DND-41 (cell line): ENCODE data around the gene TARDBP.

Source experiments
- ATAC-seq: fragments of 200-7000 bp; cut with Tn5 transposase; 3 replicates; pipeline ENCODE4 v1.9.1; 2021; ENCODE audit warnings: low read depth; ENCODE audit not compliant: insufficient read depth
- DNase-seq: peaks from one replicate; pipeline ENCODE4 v3.0.0-alpha.2; 2020
- H2AFZ ChIP-seq: 2 replicates; pipeline ENCODE4 v1.6.0; 2012; ENCODE audit warnings: low read depth, low read length
- H3K27ac ChIP-seq: 2 replicates; pipeline ENCODE4 v1.5.1; 2012; ENCODE audit warnings: low read length, inconsistent platforms
- H3K27me3 ChIP-seq: fragments of 200-600 bp; sonication (generic); 2 replicates; pipeline ENCODE4 v1.6.0; 2012; ENCODE audit warnings: low read length, mild to moderate bottlenecking, inconsistent platforms; ENCODE audit not compliant: insufficient read depth, poor library complexity
- H3K36me3 ChIP-seq: 2 replicates; pipeline ENCODE4 v1.5.1; 2012; ENCODE audit warnings: low read length, inconsistent platforms; ENCODE audit not compliant: insufficient read depth
- H3K4me1 ChIP-seq: 2 replicates; pipeline ENCODE4 v1.5.1; 2012; ENCODE audit warnings: mild to moderate bottlenecking, low read length; ENCODE audit not compliant: insufficient read depth
- H3K4me2 ChIP-seq: 2 replicates; pipeline ENCODE4 v1.6.0; 2012; ENCODE audit warnings: mild to moderate bottlenecking, moderate library complexity, low read length, inconsistent platforms; ENCODE audit not compliant: insufficient read depth
- H3K4me3 ChIP-seq, 2 experiments: fragments of 200-600 bp in 1 of 2; shearing (Covaris generic) in 1 of 2; 2 replicates each; pipeline ENCODE4 v1.5.1; 2012 to 2016; ENCODE audit warnings: inconsistent platforms in 2 of 2, low read length in 2 of 2, mild to moderate bottlenecking in 2 of 2, low read depth in 1 of 2, moderate library complexity in 1 of 2
- H3K79me2 ChIP-seq: 2 replicates; pipeline ENCODE4 v1.6.0; 2012; ENCODE audit warnings: low read length, inconsistent platforms; ENCODE audit not compliant: insufficient read depth
- H3K9ac ChIP-seq: 2 replicates; pipeline ENCODE4 v1.6.0; 2012; ENCODE audit warnings: low read depth, mild to moderate bottlenecking, inconsistent platforms, low read length, moderate library complexity
- H3K9me3 ChIP-seq: 2 replicates; pipeline ENCODE4 v1.5.1; 2012; ENCODE audit warnings: low read length, moderate library complexity, mild to moderate bottlenecking, inconsistent platforms; ENCODE audit not compliant: insufficient read depth, severe bottlenecking
- H4K20me1 ChIP-seq: 2 replicates; pipeline ENCODE4 v1.6.0; 2012; ENCODE audit warnings: low read length; ENCODE audit not compliant: insufficient read depth
- EZH2 ChIP-seq: IDR thresholded peaks from 3 replicates; pipeline ENCODE4 v1.6.1; 2012; ENCODE audit warnings: borderline replicate concordance, low read depth, mild to moderate bottlenecking, moderate library complexity, low read length, inconsistent platforms; ENCODE audit not compliant: severe bottlenecking
- TF ChIP-seq, protein P1 (sequence below): IDR thresholded peaks from 2 replicates; pipeline ENCODE4 v1.5.1; 2012; ENCODE audit warnings: borderline replicate concordance, low read length, moderate library complexity, mild to moderate bottlenecking; ENCODE audit not compliant: poor library complexity, severe bottlenecking; ENCODE audit errors: extremely low read depth

The TARDBP gene

DNA sequence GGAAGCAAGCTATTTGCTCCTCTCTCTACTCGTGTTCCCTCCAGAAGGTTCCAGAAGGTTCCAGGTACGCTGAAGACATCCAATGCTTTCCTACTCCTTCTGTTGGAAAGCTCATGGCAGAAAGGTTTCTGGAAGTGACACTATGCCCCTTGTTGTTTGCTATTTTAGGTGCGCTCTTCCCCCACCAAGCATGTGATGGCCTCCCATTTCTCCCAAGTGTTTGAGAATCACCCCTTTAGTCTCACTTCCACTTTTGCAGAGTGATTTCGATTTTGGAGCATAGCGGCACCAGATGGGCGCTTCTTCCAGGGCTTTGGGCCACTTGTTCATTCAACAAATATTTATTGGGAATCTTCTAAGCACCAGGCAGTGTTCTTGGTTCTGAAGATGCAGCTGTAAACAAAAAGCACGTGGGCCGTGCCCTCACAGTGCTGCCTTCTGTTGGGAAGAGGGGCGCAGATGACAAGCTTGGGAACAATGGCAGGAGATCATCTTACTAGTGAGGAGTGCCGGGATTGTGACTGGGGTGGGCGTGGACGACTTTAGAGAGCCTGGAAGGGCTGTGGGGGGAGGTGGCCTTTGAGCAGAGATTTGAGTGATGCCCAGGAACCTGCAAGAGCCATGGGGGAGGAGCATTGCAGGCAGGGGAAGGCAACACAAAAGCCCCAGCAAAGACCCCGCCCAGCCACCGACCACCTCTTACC, 43.0 kb upstream of the TARDBP start:
- no peaks in the 10 kb centered on the region for H3K27me3 ChIP-seq
- H3K27ac ChIP-seq: no peak overlapping the region
- DNase-seq (no peak), ATAC-seq (no peak)
- H3K9me3 ChIP-seq: no peaks in the 10 kb centered on the region
- H3K4me3 ChIP-seq: no peak overlapping the region
- H3K9ac ChIP-seq: no peak overlapping the region
- no peaks in the 10 kb centered on the region for H3K79me2 ChIP-seq
- no peaks in the 10 kb centered on the region for H3K36me3 ChIP-seq
- H4K20me1 ChIP-seq: no peaks in the 10 kb centered on the region
- H3K4me2 ChIP-seq: no peak overlapping the region
- no peak for TF ChIP-seq EZH2
- TF ChIP-seq, protein P1, sequence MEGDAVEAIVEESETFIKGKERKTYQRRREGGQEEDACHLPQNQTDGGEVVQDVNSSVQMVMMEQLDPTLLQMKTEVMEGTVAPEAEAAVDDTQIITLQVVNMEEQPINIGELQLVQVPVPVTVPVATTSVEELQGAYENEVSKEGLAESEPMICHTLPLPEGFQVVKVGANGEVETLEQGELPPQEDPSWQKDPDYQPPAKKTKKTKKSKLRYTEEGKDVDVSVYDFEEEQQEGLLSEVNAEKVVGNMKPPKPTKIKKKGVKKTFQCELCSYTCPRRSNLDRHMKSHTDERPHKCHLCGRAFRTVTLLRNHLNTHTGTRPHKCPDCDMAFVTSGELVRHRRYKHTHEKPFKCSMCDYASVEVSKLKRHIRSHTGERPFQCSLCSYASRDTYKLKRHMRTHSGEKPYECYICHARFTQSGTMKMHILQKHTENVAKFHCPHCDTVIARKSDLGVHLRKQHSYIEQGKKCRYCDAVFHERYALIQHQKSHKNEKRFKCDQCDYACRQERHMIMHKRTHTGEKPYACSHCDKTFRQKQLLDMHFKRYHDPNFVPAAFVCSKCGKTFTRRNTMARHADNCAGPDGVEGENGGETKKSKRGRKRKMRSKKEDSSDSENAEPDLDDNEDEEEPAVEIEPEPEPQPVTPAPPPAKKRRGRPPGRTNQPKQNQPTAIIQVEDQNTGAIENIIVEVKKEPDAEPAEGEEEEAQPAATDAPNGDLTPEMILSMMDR: no peak
- H3K4me1 ChIP-seq: no peaks in the 10 kb centered on the region
- no peak overlapping the region for H2AFZ ChIP-seq

DNA sequence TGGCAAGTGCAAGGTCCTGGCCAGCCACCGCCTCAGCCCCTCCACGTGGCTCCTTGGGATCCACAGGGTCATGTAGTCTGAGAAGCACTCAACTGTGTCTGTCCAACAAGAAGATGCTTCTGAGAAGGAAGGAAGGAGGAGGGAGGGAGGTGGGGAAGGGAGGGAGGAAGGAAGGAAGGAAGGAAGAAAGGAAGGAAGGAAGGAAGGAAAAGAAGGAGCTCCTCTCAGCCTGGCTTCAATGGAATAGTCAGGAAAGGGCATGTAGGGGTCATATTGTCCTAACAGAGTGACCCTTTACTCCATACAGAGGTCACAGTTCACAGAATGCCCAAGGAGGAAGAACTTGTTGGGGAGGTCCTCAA, 42.5 kb upstream of the TARDBP start:
- Histone ChIP-seq H2AFZ (no peak overlapping the region), H3K27ac (no peak overlapping the region), H4K20me1 (no peaks in the 10 kb centered on the region), H3K9me3 (no peaks in the 10 kb centered on the region), H3K4me2 (no peak overlapping the region), H3K36me3 (no peaks in the 10 kb centered on the region), H3K27me3 (no peaks in the 10 kb centered on the region), H3K4me1 (no peaks in the 10 kb centered on the region), H3K4me3 (no peak overlapping the region), H3K79me2 (no peaks in the 10 kb centered on the region), H3K9ac (no peak overlapping the region)
- ATAC-seq: no peak
- no peak for DNase-seq
- TF ChIP-seq EZH2: no peak
- TF ChIP-seq, protein P1: no peak

DNA sequence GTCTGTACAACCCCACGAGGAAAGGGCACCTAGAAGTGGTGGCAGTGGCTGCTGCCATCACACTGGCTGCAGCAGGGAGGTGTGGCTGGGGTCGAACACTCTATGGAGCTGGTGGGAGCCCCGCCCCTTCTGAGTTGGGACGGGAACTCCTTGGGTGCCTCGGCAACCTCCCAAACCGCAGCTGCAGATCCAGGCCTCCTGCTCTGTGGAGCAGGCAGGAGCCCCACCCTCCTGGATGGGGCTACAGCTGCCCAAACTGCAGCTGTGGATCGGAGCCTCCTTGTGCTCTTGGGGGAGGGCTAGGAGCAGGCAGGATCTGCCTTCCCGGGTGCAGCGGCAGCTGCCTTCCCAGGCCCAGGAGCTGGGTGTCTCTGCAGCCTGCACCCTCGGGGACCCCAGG, 38.9 kb upstream of the TARDBP start:
- Histone ChIP-seq H3K4me2 (no peak overlapping the region), H3K9me3 (no peaks in the 10 kb centered on the region), H3K79me2 (no peaks in the 10 kb centered on the region), H3K9ac (no peak overlapping the region), H3K27ac (no peak overlapping the region), H2AFZ (no peak overlapping the region), H3K36me3 (no peaks in the 10 kb centered on the region), H3K4me3 (no peak overlapping the region), H3K4me1 (no peaks in the 10 kb centered on the region), H4K20me1 (no peaks in the 10 kb centered on the region), H3K27me3 (no peaks in the 10 kb centered on the region)
- peak; percentile 66 for DNase-seq
- TF ChIP-seq EZH2: no peak
- TF ChIP-seq, protein P1: no peak
- ATAC-seq: peak; percentile 90
